Naive thymus-derived CD4-positive, alpha-beta T cell (primary cell): ENCODE data around the gene TMEM132C. TPM values are rescaled to one million over a fixed set of nuclear protein-coding genes. Genes with fewer than 3 reads are reported as not detected.
"Not testable (repeated sequence)": the region's sequence is repeated elsewhere in the genome, so short reads cannot be mapped to it uniquely, and the experiment has no call there.

Experiments
- ATAC-seq: fragments of 150-1000 bp; cut with Tn5 transposase; 2 replicates; pipeline ENCODE4 v1.10.0; 2021; ENCODE audit warnings: mild to moderate bottlenecking, moderate library complexity
- CTCF ChIA-PET: fragments of 350-600 bp; sonication (Branson Sonifier 250); formaldehyde crosslinking; loops from one replicate; lab custom pipeline; 2021; ENCODE audit warnings: antibody characterized with exemption; lab: Charles Lee
- POLR2A ChIA-PET: fragments of 350-600 bp; sonication (Branson Sonifier 250); formaldehyde crosslinking; loops from one replicate; lab custom pipeline; 2021; ENCODE audit warnings: antibody characterized with exemption, inconsistent platforms; lab: Charles Lee
- DNase-seq, 9 donors: peaks; one replicate each; pipeline versions ENCODE4 v3.0.0 to v3.0.0-alpha.2; 2020 to 2022; ENCODE audit warnings: mixed read lengths in 1 of 9
- H3K27ac ChIP-seq: one replicate; pipeline ENCODE4 v1.7.0; 2013; ENCODE audit warnings: mild to moderate bottlenecking, low read depth, low read length, moderate library complexity
- H3K27me3 ChIP-seq, 2 donors: one replicate each; pipeline ENCODE4 v1.7.0; 2013; ENCODE audit warnings: low read length in 2 of 2, mild to moderate bottlenecking in 2 of 2, moderate library complexity in 2 of 2; ENCODE audit not compliant: control insufficient read depth in 2 of 2, insufficient read depth in 2 of 2
- H3K36me3 ChIP-seq, 3 experiments: 1 replicate in 2 of 3; 2 replicates in 1 of 3; pipeline ENCODE4 v1.7.0; 2013; ENCODE audit warnings: low read length in 3 of 3, mild to moderate bottlenecking in 3 of 3, moderate library complexity in 1 of 3; ENCODE audit not compliant: insufficient read depth in 3 of 3, control insufficient read depth in 2 of 3
- H3K4me1 ChIP-seq, 2 donors: one replicate each; pipeline ENCODE4 v1.7.0; 2013; ENCODE audit warnings: low read length in 2 of 2, mild to moderate bottlenecking in 2 of 2, moderate library complexity in 1 of 2; ENCODE audit not compliant: control insufficient read depth in 2 of 2, insufficient read depth in 2 of 2
- H3K4me3 ChIP-seq: 2 replicates; pipeline ENCODE4 v1.7.0; 2013; ENCODE audit warnings: mild to moderate bottlenecking, low read length
- H3K9me3 ChIP-seq, 3 experiments: 1 replicate in 2 of 3; 2 replicates in 1 of 3; pipeline ENCODE4 v1.7.0; 2013; ENCODE audit warnings: low read length in 3 of 3; ENCODE audit not compliant: control insufficient read depth in 2 of 3
- H3K27ac Mint-ChIP-seq, 9 donors: one replicate each; pipeline ENCODE4 v1.8.0; 2020 to 2022; ENCODE audit warnings: mixed read lengths in 9 of 9, mild to moderate bottlenecking in 8 of 9, moderate library complexity in 5 of 9, inconsistent platforms in 2 of 9
- H3K27me3 Mint-ChIP-seq, 5 donors: one replicate each; pipeline ENCODE4 v1.8.0; 2021 to 2022; ENCODE audit warnings: mixed read lengths in 5 of 5, mild to moderate bottlenecking in 1 of 5
- H3K36me3 Mint-ChIP-seq, 5 donors: one replicate each; pipeline ENCODE4 v1.8.0; 2020 to 2022; ENCODE audit warnings: mixed read lengths in 5 of 5, mild to moderate bottlenecking in 3 of 5, inconsistent platforms in 1 of 5
- H3K4me1 Mint-ChIP-seq, 7 donors: one replicate each; pipeline ENCODE4 v1.8.0; 2020 to 2022; ENCODE audit warnings: mixed read lengths in 7 of 7, mild to moderate bottlenecking in 3 of 7, inconsistent platforms in 1 of 7
- H3K4me3 Mint-ChIP-seq, 10 donors: one replicate each; pipeline ENCODE4 v1.8.0; 2020 to 2022; ENCODE audit warnings: mild to moderate bottlenecking in 10 of 10, mixed read lengths in 10 of 10, moderate library complexity in 6 of 10, inconsistent platforms in 2 of 10
- H3K9me3 Mint-ChIP-seq, 11 donors: one replicate each; pipeline ENCODE4 v1.8.0; 2020 to 2022; ENCODE audit warnings: mixed read lengths in 11 of 11, mild to moderate bottlenecking in 4 of 11, inconsistent platforms in 1 of 11, moderate library complexity in 1 of 11
- intact Hi-C, 2 donors: fragments of 100-400 bp; cut with micrococcal nuclease; formaldehyde crosslinking; loops; one replicate each; pipeline ENCODE4 v1.15.1; 2023
- polyA plus RNA-seq, 2 donors: library from polyadenylated mRNA; unstranded; fragments of 300-500 nt; fragmentation: Illumina TruSeq; gene quantifications; one replicate each; pipeline ENCODE4 v1.2.3, GENCODE V29; 2021
- total RNA-seq, 6 experiments: library from RNA in 5 of 6; stranded (reverse) in 5 of 6; gene quantifications; 1 replicate in 5 of 6; 2 replicates in 1 of 6; pipeline ENCODE4 v1.2.3 and lab custom pipeline; 2021 to 2026

TMEM132C gene
- total and polyA plus RNA-seq, 7 experiments from 2014 or later, result not detected

GRCh38 chr12:128471491-128471890, 204.5 kb downstream of the TMEM132C start:
- CTCF ChIA-PET, result no interaction called here
- H3K27ac ChIP-seq, result no peak overlapping the region
- H3K27me3 ChIP-seq, result no peaks in the 10 kb centered on the region
- H3K36me3 ChIP-seq, result no peaks in the 10 kb centered on the region
- Mint-ChIP-seq H3K9me3 (peaks cover 6 to 19% (median 10%) of the 10 kb centered on the region in 11 donors), H3K36me3 (peaks cover 0 to 9% (median 7%) of the 10 kb centered on the region in 5 donors), H3K27ac (no peak overlapping the region), H3K4me3 (no peak overlapping the region), H3K27me3 (peaks cover 0 to 10% (median 5%) of the 10 kb centered on the region in 5 donors), H3K4me1 (no peaks in the 10 kb centered on the region)
- POLR2A ChIA-PET, result no interaction called here
- ATAC-seq, result no peak
- intact Hi-C loops, result no loop called here
- H3K9me3 ChIP-seq, result no peaks in the 10 kb centered on the region
- no peaks in the 10 kb centered on the region for H3K4me1 ChIP-seq
- no peak for DNase-seq
- no peak overlapping the region for H3K4me3 ChIP-seq

- H3K9me3 Mint-ChIP-seq, result peaks cover 4 to 19% (median 9%) of the 10 kb centered on the region in 11 donors
- DNase-seq, result no peak
- ATAC-seq, result no peak
- no peaks in the 10 kb centered on the region for H3K4me1 ChIP-seq
- no peak overlapping the region for H3K4me3 Mint-ChIP-seq
- H3K27ac ChIP-seq, result no peak overlapping the region
- H3K36me3 ChIP-seq, result no peaks in the 10 kb centered on the region
- no peaks in the 10 kb centered on the region for H3K4me1 Mint-ChIP-seq
- H3K36me3 Mint-ChIP-seq, result peaks cover 0 to 9% (median 7%) of the 10 kb centered on the region in 5 donors
- POLR2A ChIA-PET, result no interaction called here
- H3K9me3 ChIP-seq, result no peaks in the 10 kb centered on the region
- intact Hi-C loops, result no loop called here
- H3K27ac Mint-ChIP-seq, result no peak overlapping the region
- CTCF ChIA-PET, result no interaction called here
- H3K27me3 Mint-ChIP-seq, result peaks cover 0 to 10% (median 5%) of the 10 kb centered on the region in 5 donors
- H3K27me3 ChIP-seq, result no peaks in the 10 kb centered on the region
- H3K4me3 ChIP-seq, result no peak overlapping the region
Measured at GRCh38 chr12:128474916-128475315, 207.9 kb downstream of the TMEM132C start.

- no peaks in the 10 kb centered on the region for H3K27me3 ChIP-seq
- ATAC-seq, result no peak
- H3K27ac ChIP-seq, result no peak overlapping the region
- H3K4me1 Mint-ChIP-seq, result no peaks in the 10 kb centered on the region
- no peaks in the 10 kb centered on the region for H3K4me1 ChIP-seq
- CTCF ChIA-PET, result no interaction called here
- H3K4me3 Mint-ChIP-seq, result no peak overlapping the region
- no peaks in the 10 kb centered on the region for H3K36me3 ChIP-seq
- POLR2A ChIA-PET, result no interaction called here
- H3K4me3 ChIP-seq, result no peak overlapping the region
- H3K27me3 Mint-ChIP-seq, result peaks cover 0 to 10% (median 5%) of the 10 kb centered on the region in 5 donors
- DNase-seq, result no peak
- H3K27ac Mint-ChIP-seq, result no peak overlapping the region
- no peaks in the 10 kb centered on the region for H3K9me3 ChIP-seq
- H3K9me3 Mint-ChIP-seq, result peaks cover 4 to 19% (median 9%) of the 10 kb centered on the region in 11 donors
- peaks cover 0 to 9% (median 7%) of the 10 kb centered on the region in 5 donors for H3K36me3 Mint-ChIP-seq
- intact Hi-C loops, result no loop called here
Measured at GRCh38 chr12:128476266-128476665, 209.3 kb downstream of the TMEM132C start.

- no peaks in the 10 kb centered on the region for H3K27me3 ChIP-seq
- Mint-ChIP-seq H3K4me1 (no peaks in the 10 kb centered on the region), H3K27ac (no peak overlapping the region), H3K27me3 (peaks cover 0 to 7% (median 6%) of the 10 kb centered on the region in 5 donors), H3K36me3 (no peaks in the 10 kb centered on the region), H3K9me3 (peaks cover 0 to 3% (median 0%) of the 10 kb centered on the region in 11 donors), H3K4me3 (no peak overlapping the region)
- ChIA-PET CTCF (no interaction called here), POLR2A (no interaction called here)
- no peak for ATAC-seq
- no peaks in the 10 kb centered on the region for H3K4me1 ChIP-seq
- intact Hi-C loops, result no loop called here
- H3K36me3 ChIP-seq, result no peaks in the 10 kb centered on the region
- DNase-seq, result no peak
- H3K4me3 ChIP-seq, result no peak overlapping the region
- no peak overlapping the region for H3K27ac ChIP-seq
- no peaks in the 10 kb centered on the region for H3K9me3 ChIP-seq
Measured at GRCh38 chr12:128483526-128484255, 216.7 kb downstream of the TMEM132C start.

GRCh38 chr12:128497376-128497775, 230.4 kb downstream of the TMEM132C start:
- H3K4me3 Mint-ChIP-seq, H3K27me3 Mint-ChIP-seq, CTCF ChIA-PET, H3K27me3 ChIP-seq, H3K36me3 Mint-ChIP-seq, H3K27ac Mint-ChIP-seq, DNase-seq, H3K9me3 ChIP-seq, intact Hi-C loops, H3K4me1 ChIP-seq, H3K4me3 ChIP-seq, H3K4me1 Mint-ChIP-seq, POLR2A ChIA-PET, H3K27ac ChIP-seq, ATAC-seq, H3K36me3 ChIP-seq: not testable (repeated sequence)
- peaks cover 4 to 19% (median 13%) of the 10 kb centered on the region in 11 donors for H3K9me3 Mint-ChIP-seq

- ChIA-PET CTCF (no interaction called here), POLR2A (no interaction called here)
- H3K36me3 Mint-ChIP-seq, result no peaks in the 10 kb centered on the region
- no peaks in the 10 kb centered on the region for H3K4me1 ChIP-seq
- H3K4me3 Mint-ChIP-seq, result no peak overlapping the region
- peaks cover 5 to 28% (median 9%) of the 10 kb centered on the region in 11 donors for H3K9me3 Mint-ChIP-seq
- intact Hi-C loops, result no loop called here
- H3K27ac Mint-ChIP-seq, result no peak overlapping the region
- no peak overlapping the region for H3K4me3 ChIP-seq
- ATAC-seq (no peak), DNase-seq (no peak)
- H3K27me3 ChIP-seq, result no peaks in the 10 kb centered on the region
- H3K36me3 ChIP-seq, result no peaks in the 10 kb centered on the region
- H3K9me3 ChIP-seq, result peaks cover 0 to 17% (median 3%) of the 10 kb centered on the region in 3 experiments
- H3K4me1 Mint-ChIP-seq, result no peaks in the 10 kb centered on the region
- peaks cover 0 to 4% (median 0%) of the 10 kb centered on the region in 5 donors for H3K27me3 Mint-ChIP-seq
- H3K27ac ChIP-seq, result no peak overlapping the region
Measured at GRCh38 chr12:128507470-128507869, 240.5 kb downstream of the TMEM132C start.

GRCh38 chr12:128509170-128509569, 242.2 kb downstream of the TMEM132C start:
- no peaks in the 10 kb centered on the region for H3K36me3 ChIP-seq
- POLR2A ChIA-PET, result no interaction called here
- H3K4me3 ChIP-seq, result no peak overlapping the region
- CTCF ChIA-PET, result no interaction called here
- ATAC-seq (no peak), DNase-seq (no peak)
- peaks cover 2 to 28% (median 11%) of the 10 kb centered on the region in 11 donors for H3K9me3 Mint-ChIP-seq
- no peaks in the 10 kb centered on the region for H3K4me1 Mint-ChIP-seq
- intact Hi-C loops, result no loop called here
- H3K4me1 ChIP-seq, result no peaks in the 10 kb centered on the region
- H3K27me3 ChIP-seq, result no peaks in the 10 kb centered on the region
- H3K27ac Mint-ChIP-seq, result no peak overlapping the region
- H3K4me3 Mint-ChIP-seq, result no peak overlapping the region
- H3K36me3 Mint-ChIP-seq, result peaks cover 0 to 1% (median 0%) of the 10 kb centered on the region in 5 donors
- peaks cover 0 to 9% (median 0%) of the 10 kb centered on the region in 3 experiments for H3K9me3 ChIP-seq
- peaks cover 0 to 4% (median 0%) of the 10 kb centered on the region in 5 donors for H3K27me3 Mint-ChIP-seq
- H3K27ac ChIP-seq, result no peak overlapping the region
